NB4 (cell line): ENCODE measurements around the gene NLGN4X.

Experiments
- DNase-seq: peaks from one replicate; pipeline ENCODE4 v3.0.0; 2010; ENCODE audit warnings: low read depth
- H3K4me3 ChIP-seq: one replicate; pipeline ENCODE4 v1.5.1; 2011; ENCODE audit warnings: mild to moderate bottlenecking, low read depth, low read length, moderate library complexity
- CTCF ChIP-seq: IDR thresholded peaks from one replicate; pipeline ENCODE4 v1.5.1; 2012; ENCODE audit warnings: low read depth, low read length
- MAX ChIP-seq: IDR thresholded peaks from 2 replicates; pipeline ENCODE4 v1.6.1; 2011; ENCODE audit warnings: low read depth, low read length
- MYC ChIP-seq: IDR thresholded peaks from 2 replicates; pipeline ENCODE4 v1.6.1; 2011; ENCODE audit warnings: low read depth, low read length
- POLR2A ChIP-seq: IDR thresholded peaks from 2 replicates; pipeline ENCODE4 v1.6.1; 2011; ENCODE audit warnings: mild to moderate bottlenecking; ENCODE audit not compliant: insufficient read length; ENCODE audit errors: extremely low read depth

The NLGN4X gene

GRCh38 chrX:5991393-5991792 lies 237.3 kb downstream of the NLGN4X start:
- DNase-seq, result no peak
- H3K4me3 ChIP-seq, result no peak overlapping the region
- TF ChIP-seq POLR2A, result no peak
- no peak for TF ChIP-seq MYC
- no peak for TF ChIP-seq MAX
- no peak for TF ChIP-seq CTCF

- no peak for DNase-seq
- no peak overlapping the region for H3K4me3 ChIP-seq
- TF ChIP-seq CTCF (no peak), POLR2A (no peak), MYC (no peak), MAX (no peak)
Observed at GRCh38 chrX:5979338-5979737, 249.3 kb downstream of the NLGN4X start.

- no peak overlapping the region for H3K4me3 ChIP-seq
- DNase-seq, result no peak
- no peak for TF ChIP-seq POLR2A
- TF ChIP-seq CTCF, result no peak
- TF ChIP-seq MAX, result no peak
- no peak for TF ChIP-seq MYC
Observed at GRCh38 chrX:5976332-5976731, 252.3 kb downstream of the NLGN4X start.

GRCh38 chrX:5971300-5971699 lies 257.4 kb downstream of the NLGN4X start:
- TF ChIP-seq CTCF (no peak), MYC (no peak), MAX (no peak), POLR2A (no peak)
- no peak for DNase-seq
- no peak overlapping the region for H3K4me3 ChIP-seq

- no peak for DNase-seq
- no peak for TF ChIP-seq MYC
- H3K4me3 ChIP-seq, result no peak overlapping the region
Observed at GRCh38 chrX:5965406-5965805, 263.3 kb downstream of the NLGN4X start.

GRCh38 chrX:5959286-5959685 lies 269.4 kb downstream of the NLGN4X start:
- H3K4me3 ChIP-seq, result no peak overlapping the region
- TF ChIP-seq POLR2A (no peak), MAX (no peak), MYC (no peak), CTCF (no peak)
- DNase-seq, result no peak
